Measurements from ENCODE around the gene VTI1A. TPM values are rescaled to one million over a fixed set of nuclear protein-coding genes. Genes with fewer than 3 reads are reported as not detected.

VTI1A gene
- total and polyA plus RNA-seq, 2 of the 8 experiments (the other 6 are each of a cell fraction or from before 2014, with no cell fraction given): 6.0 to 20.0 TPM

GRCh38 chr10:112779025-112779770, 332.2 kb downstream of the VTI1A start (continued):
- TF ChIP-seq CHD7 (IDR thresholded peaks at IDR 0.05; ENCODE audit: insufficient replicate concordance, low read length): no peak
- TF ChIP-seq MAFK (IDR thresholded peaks at IDR 0.05; ENCODE audit: low read depth, low read length): no peak
- no peak for TF ChIP-seq CEBPB (IDR thresholded peaks at IDR 0.05; ENCODE audit: low read depth, low read length)
- no peak for TF ChIP-seq JUND (IDR thresholded peaks at IDR 0.05; ENCODE audit: low read length)
